Coronary artery (tissue), 2 donors: ENCODE measurements around the gene RICTOR.

ENCODE experiments used
- DNase-seq: peaks from one replicate; pipeline ENCODE4 v3.0.0-alpha.2; 2017; ENCODE audit warnings: low spot score
- H3K27ac ChIP-seq, 2 donors: fragments of 200-600 bp; sonication (generic); one replicate each; pipeline ENCODE4 v1.5.1; 2016 to 2019
- H3K4me3 ChIP-seq: fragments of 200-600 bp; sonication (generic); 2 replicates; pipeline ENCODE4 v1.5.1; 2016; ENCODE audit warnings: mild to moderate bottlenecking, moderate library complexity
- TF ChIP-seq, protein P1 (sequence below): fragments of 200-600 bp; sonication (generic); IDR thresholded peaks from one replicate; pipeline ENCODE4 v1.5.1; 2019; ENCODE audit warnings: antibody characterized with exemption

RICTOR gene

GRCh38 chr5:39074017-39074814 is at the start of gene RICTOR:
Gene RICTOR (minus strand): TSS chr5:39074399. CDS start chr5:39074377, 22 bp downstream.
- peak within 1 kb of the TSS; percentile 99 for H3K27ac ChIP-seq
- TF ChIP-seq, protein P1, sequence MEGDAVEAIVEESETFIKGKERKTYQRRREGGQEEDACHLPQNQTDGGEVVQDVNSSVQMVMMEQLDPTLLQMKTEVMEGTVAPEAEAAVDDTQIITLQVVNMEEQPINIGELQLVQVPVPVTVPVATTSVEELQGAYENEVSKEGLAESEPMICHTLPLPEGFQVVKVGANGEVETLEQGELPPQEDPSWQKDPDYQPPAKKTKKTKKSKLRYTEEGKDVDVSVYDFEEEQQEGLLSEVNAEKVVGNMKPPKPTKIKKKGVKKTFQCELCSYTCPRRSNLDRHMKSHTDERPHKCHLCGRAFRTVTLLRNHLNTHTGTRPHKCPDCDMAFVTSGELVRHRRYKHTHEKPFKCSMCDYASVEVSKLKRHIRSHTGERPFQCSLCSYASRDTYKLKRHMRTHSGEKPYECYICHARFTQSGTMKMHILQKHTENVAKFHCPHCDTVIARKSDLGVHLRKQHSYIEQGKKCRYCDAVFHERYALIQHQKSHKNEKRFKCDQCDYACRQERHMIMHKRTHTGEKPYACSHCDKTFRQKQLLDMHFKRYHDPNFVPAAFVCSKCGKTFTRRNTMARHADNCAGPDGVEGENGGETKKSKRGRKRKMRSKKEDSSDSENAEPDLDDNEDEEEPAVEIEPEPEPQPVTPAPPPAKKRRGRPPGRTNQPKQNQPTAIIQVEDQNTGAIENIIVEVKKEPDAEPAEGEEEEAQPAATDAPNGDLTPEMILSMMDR = no peak
- peak within 1 kb of the TSS; percentile 94 for H3K4me3 ChIP-seq
- DNase-seq = peak; percentile 93

- no peak overlapping the region for H3K4me3 ChIP-seq
- TF ChIP-seq, protein P1 = no peak
- no peak for DNase-seq
Observed at GRCh38 chr5:39121922-39122321, 47.7 kb upstream of the RICTOR start.

DNA sequence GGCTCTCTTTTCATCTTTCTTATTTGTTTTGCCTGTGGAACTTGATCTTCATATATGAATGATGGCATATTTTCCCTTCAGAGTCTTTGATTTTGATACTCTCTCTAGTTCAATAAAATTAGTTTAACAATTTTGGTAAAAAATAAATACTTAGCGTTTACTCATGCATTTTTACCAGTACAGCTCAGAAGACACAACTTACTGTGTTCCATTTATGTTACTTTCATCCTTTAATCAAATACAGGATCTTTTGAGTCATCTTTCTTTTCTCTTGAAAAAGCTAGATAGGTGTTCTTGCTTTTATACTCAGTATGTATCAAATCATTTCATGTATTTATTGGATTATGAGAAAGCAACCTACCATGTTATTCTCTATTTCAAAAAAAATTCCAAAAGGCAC is 47.1 kb upstream of the RICTOR start:
- Histone ChIP-seq H3K27ac (no peak overlapping the region), H3K4me3 (no peak overlapping the region)
- TF ChIP-seq, protein P1 = no peak
- no peak for DNase-seq

More at GRCh38 chr5:39121922-39122321, 47.7 kb upstream of the RICTOR start:
- H3K27ac ChIP-seq = no peak overlapping the region

DNA sequence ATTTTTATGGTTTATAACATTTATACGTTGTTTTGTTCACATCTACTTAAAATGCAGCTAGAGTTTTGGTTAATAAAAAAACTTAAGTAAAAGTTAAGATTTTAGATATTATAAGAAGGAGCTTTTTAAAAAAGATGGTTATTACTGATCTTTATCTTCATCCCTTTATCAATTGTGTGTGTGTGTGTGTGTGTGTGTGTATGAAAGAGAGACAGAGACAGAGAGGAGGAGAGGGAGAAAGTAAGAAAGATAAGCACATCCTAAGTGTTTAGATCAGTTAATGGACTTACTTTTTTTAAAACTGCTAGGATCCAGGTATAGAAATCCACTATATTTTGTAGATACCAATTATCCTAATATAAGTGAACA is 45.8 kb upstream of the RICTOR start:
- TF ChIP-seq, protein P1 = no peak
- no peak for DNase-seq
- Histone ChIP-seq H3K27ac (no peak overlapping the region), H3K4me3 (no peak overlapping the region)

DNA sequence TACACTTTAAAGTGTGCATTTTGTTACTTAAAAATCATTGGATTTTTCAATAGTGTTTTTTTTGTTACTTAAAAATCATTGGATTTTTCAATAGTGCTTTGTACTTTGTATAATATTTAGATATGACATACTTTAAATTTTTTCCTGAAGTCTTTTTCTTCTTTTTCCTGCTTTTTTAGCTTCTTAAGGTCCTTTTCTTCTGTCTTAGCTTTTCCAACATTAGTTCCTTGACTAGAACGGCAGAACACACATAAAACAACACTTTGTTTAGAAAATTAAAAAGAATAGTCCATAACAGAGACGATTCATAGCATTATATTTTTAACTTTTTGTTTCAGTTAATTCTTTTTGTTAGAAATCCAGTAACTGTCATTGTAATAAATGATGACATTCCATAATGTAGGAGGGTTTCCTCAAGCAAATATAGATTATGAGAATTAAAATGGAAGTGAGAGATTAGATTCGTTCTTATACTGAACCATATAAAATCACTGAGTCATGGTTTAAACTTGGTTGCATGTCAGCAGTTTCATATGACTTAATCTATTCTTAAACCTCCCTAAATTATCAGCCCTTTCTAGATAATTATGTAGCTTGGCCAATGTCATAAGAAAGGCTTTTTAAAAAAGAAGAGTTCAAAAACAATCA is 45.3 kb upstream of the RICTOR start:
- Histone ChIP-seq H3K4me3 (no peak overlapping the region), H3K27ac (no peak overlapping the region)
- DNase-seq = no peak
- TF ChIP-seq, protein P1 = no peak

DNA sequence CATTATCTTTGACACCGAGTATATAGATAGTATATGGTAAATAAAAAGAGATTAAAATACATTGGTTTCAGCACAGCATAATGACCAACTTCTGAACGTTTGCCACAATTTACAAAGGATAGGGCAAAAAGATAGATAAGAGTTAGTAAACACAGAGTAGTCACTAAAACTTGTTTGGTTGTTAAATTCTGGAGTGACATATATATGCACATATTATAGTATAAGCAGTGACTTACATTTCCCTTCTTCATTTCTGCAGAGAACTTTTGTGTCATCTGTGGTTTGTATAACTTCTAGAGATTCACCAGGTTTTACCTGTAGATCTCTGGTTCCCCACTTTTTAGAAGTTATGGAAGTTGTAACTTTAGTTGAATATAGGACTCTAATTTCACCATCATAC is 44.4 kb upstream of the RICTOR start:
- no peak for DNase-seq
- Histone ChIP-seq H3K27ac (no peak overlapping the region), H3K4me3 (no peak overlapping the region)
- TF ChIP-seq, protein P1 = no peak

- DNase-seq = no peak
Observed at GRCh38 chr5:39117401-39117800, 43.2 kb upstream of the RICTOR start.

More at GRCh38 chr5:39117401-39117800, 43.2 kb upstream of the RICTOR start:
- TF ChIP-seq, protein P1 = no peak
- Histone ChIP-seq H3K27ac (no peak overlapping the region), H3K4me3 (no peak overlapping the region)
